WI38 (cell line): ENCODE measurements around the gene TCF4.

Source experiments
- H3K4me3 ChIP-seq: 2 replicates; pipeline ENCODE4 v1.5.1; 2011; ENCODE audit warnings: low read depth, mild to moderate bottlenecking, control low read depth, low read length
- CTCF ChIP-seq: IDR thresholded peaks from 2 replicates; pipeline ENCODE4 v1.5.1; 2012; ENCODE audit warnings: low read depth, mild to moderate bottlenecking, control low read depth, low read length

Gene TCF4

GRCh38 chr18:55247032-55247431 lies 341.0 kb downstream of the TCF4 start:
- no peak for TF ChIP-seq CTCF
- H3K4me3 ChIP-seq = no peak overlapping the region

- no peak for TF ChIP-seq CTCF
- no peak overlapping the region for H3K4me3 ChIP-seq
Observed at GRCh38 chr18:55246278-55246677, 341.7 kb downstream of the TCF4 start.

GRCh38 chr18:55245211-55245614 lies 342.8 kb downstream of the TCF4 start:
- TF ChIP-seq CTCF = no peak
- H3K4me3 ChIP-seq = no peak overlapping the region

DNA sequence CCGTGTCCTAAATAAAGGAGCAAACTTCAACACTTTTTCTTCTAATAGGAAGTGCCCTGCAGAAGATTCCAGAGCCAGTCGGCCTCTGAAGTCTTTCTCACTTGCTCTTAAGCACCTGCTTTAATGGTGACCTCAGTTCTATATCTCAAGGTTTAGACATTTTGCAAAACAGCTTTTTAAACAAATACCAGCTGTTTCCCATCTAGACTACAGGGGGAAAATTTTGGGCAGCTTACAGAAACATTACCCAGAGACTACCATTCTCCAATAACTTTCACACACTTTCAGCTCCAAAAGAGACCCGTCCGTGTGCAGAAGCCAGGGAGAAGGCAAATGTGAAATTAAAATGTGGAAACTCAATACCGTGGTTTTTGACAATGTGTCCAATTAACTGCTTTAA lies 343.4 kb downstream of the TCF4 start:
- TF ChIP-seq CTCF = no peak

GRCh38 chr18:55243857-55244256 lies 344.1 kb downstream of the TCF4 start:
- TF ChIP-seq CTCF = no peak
- no peak overlapping the region for H3K4me3 ChIP-seq

More for the DNA sequence above, 343.4 kb downstream of the TCF4 start:
- no peak overlapping the region for H3K4me3 ChIP-seq

GRCh38 chr18:55243255-55243654 lies 344.7 kb downstream of the TCF4 start:
- H3K4me3 ChIP-seq = no peak overlapping the region
- TF ChIP-seq CTCF = no peak

DNA sequence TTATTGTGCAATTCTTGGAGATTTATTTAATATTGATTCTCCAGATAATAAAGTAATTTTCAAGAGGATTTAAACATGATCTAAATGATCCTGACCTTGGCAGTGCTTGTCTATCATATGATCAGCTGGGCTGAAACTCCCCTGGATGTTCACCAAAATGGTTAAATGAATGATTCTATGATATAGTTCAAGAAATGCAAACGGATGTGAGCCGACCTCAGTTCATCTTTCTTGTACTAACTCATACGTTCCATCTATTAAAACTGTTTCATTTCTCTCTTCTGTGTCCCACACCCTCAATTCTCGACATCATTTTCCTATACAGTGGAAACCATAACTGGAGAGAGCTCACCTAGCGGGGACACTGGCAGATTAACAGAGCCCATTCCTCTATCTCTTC lies 347.0 kb downstream of the TCF4 start:
- TF ChIP-seq CTCF = no peak

More for the DNA sequence above, 347.0 kb downstream of the TCF4 start:
- no peak overlapping the region for H3K4me3 ChIP-seq
